ENCODE data around the gene CYSLTR2. TPM values are rescaled to one million over a fixed set of nuclear protein-coding genes. Genes with fewer than 3 reads are reported as not detected.

CYSLTR2 gene
- total RNA-seq, 4 donors from 2014 or later: 0.54 to 3.0 (median 1.3) TPM

DNA sequence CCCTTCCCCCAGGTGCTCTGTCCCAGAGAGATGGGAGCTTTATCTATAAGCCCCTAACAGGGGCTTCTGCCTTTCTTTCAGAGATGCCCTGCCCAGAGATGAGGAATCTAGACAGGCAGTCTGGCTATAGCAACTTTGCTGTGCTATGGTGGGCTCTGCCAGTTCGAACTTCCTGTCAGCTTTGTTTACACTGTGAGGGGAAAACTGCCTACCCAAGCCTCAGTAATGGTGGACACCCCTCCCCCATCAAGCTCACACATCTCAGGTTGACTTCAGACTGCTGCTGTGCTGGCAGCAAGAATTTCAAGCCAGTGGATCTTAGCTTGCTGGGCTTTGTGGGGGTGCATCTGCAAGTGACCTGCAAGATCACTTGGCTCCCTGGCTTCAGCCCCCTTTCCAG lies 21.5 kb downstream of the CYSLTR2 start:
- H3K4me1 ChIP-seq: no peaks in the 10 kb centered on the region

DNA sequence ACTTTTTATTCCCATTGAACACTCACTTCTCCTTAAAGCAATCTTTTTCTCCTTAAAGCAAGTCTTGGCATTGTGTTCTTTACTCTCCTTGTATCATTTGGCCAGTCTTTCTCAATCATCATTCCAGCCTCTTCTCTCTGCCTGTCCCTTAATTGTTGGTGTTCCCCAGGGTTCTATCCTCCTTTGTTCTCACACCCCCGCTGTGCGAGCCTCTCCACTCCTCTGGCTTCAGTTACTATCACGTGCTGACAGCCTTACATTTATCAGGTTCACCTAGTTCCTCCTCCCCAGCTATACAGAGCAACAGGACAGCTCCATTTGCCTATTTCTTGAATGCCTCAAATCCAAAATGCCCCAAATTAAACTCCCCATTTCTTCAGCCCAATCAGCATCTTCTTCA lies 24.6 kb downstream of the CYSLTR2 start:
- WGBS, 2 donors: 69 to 79% methylated on average over 3 of the region's 3 CpGs
- Histone ChIP-seq H3K27me3 (no peaks in the 10 kb centered on the region), H3K4me3 (replicated peaks in 1 of 3) (no peak overlapping the region), H3K4me1 (no peaks in the 10 kb centered on the region), H3K36me3 (no peaks in the 10 kb centered on the region), H3K27ac (no peak overlapping the region), H3K9me3 (no peaks in the 10 kb centered on the region)
- no peak for TF ChIP-seq POLR2A (IDR thresholded peaks at IDR 0.05)
- TF ChIP-seq, protein P1, sequence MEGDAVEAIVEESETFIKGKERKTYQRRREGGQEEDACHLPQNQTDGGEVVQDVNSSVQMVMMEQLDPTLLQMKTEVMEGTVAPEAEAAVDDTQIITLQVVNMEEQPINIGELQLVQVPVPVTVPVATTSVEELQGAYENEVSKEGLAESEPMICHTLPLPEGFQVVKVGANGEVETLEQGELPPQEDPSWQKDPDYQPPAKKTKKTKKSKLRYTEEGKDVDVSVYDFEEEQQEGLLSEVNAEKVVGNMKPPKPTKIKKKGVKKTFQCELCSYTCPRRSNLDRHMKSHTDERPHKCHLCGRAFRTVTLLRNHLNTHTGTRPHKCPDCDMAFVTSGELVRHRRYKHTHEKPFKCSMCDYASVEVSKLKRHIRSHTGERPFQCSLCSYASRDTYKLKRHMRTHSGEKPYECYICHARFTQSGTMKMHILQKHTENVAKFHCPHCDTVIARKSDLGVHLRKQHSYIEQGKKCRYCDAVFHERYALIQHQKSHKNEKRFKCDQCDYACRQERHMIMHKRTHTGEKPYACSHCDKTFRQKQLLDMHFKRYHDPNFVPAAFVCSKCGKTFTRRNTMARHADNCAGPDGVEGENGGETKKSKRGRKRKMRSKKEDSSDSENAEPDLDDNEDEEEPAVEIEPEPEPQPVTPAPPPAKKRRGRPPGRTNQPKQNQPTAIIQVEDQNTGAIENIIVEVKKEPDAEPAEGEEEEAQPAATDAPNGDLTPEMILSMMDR (IDR thresholded peaks at IDR 0.05): no peak
- intact Hi-C loops (cut with DNase I): no loop called here
- no peak for DNase-seq

More for the DNA sequence above, 21.5 kb downstream of the CYSLTR2 start:
- intact Hi-C loops (cut with DNase I): no loop called here
- Histone ChIP-seq H3K27ac (no peak overlapping the region), H3K9me3 (no peaks in the 10 kb centered on the region), H3K27me3 (no peaks in the 10 kb centered on the region), H3K4me3 (replicated peaks in 1 of 3) (no peak overlapping the region), H3K36me3 (no peaks in the 10 kb centered on the region)
- no peak for DNase-seq
- TF ChIP-seq POLR2A (IDR thresholded peaks at IDR 0.05): no peak
- TF ChIP-seq, protein P1 (IDR thresholded peaks at IDR 0.05): no peak
- WGBS, 2 donors: 71% methylated on average over 1 of the region's 1 CpG; no CpG with 5 or more reads in 1 of the 2 donors

DNA sequence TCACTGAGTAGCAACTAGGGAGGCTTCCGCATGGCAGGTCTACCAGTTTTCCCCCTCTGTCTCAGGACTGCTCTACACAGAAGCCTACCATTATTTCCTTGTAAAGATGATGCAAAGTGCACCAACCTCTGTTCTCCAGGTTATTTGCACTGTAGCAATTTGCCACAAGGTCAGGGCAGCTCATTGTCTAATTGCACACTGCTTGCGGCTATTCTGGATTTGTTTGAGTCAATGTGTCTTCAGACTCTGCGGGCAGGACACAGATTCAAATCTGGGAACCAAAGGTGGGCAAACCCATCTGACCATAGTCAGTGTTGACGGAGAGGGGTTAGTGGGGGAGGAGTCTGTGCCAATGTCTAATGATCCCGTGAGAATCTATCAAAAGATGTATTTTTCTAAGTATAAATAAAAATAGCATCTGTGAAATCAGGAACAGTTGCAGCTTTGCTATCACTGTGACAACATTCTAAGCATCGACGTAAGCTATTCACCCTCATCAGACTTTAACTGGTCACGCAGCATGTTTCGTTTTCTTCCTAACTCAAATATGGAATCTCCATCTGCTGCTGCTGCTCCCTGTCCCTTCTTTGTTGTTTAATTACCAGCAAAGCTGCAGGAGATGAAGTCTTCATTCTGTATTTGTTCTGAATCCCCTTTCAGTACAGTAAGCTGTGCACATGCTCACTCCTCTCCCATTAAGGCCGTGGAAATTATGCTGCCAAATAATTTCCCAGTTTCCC lies 26.4 kb downstream of the CYSLTR2 start:
- Histone ChIP-seq H3K36me3 (no peaks in the 10 kb centered on the region), H3K27ac (no peak overlapping the region), H3K9me3 (no peaks in the 10 kb centered on the region), H3K4me3 (replicated peaks in 1 of 3) (no peak overlapping the region), H3K27me3 (no peaks in the 10 kb centered on the region), H3K4me1 (no peaks in the 10 kb centered on the region)
- TF ChIP-seq POLR2A (IDR thresholded peaks at IDR 0.05): no peak
- TF ChIP-seq, protein P1 (IDR thresholded peaks at IDR 0.05): no peak
- no peak for DNase-seq
- WGBS, 2 donors: 90 to 92% methylated on average over 10 of the region's 10 CpGs
- intact Hi-C loops (cut with DNase I): no loop called here

DNA sequence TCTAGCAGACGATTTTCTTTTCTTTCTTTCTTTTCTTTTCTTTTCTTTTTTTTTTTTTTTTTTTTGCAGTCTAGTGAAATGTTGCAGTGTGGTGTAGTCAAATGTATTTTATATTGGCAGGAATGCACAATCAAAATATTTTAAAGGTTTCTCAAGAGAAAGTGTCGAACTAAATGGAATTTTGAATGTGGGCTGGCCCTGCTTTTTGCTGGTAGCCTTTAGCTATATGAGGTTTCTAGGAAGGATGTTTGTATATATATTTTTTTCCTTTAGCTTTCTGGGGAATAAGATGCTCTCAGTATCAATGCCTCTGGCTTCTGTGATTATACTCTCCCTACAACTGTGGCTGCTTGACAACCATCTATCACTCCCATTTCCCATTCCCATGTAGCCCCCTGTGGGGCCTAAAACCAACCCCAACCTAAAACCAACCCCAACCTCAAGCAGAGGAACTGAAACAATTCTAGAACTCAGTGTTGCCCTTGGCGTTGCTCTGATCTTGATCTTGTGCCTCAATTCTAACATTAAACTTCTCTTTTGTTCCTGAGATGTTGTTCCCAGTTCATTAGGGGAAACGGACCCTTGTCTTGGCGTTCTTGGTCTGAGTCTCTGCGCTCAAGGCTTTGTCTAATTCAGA lies 27.1 kb downstream of the CYSLTR2 start:
- Histone ChIP-seq H3K36me3 (no peaks in the 10 kb centered on the region), H3K27me3 (no peaks in the 10 kb centered on the region), H3K27ac (no peak overlapping the region), H3K4me3 (replicated peaks in 1 of 3) (no peak overlapping the region), H3K9me3 (no peaks in the 10 kb centered on the region), H3K4me1 (no peaks in the 10 kb centered on the region)
- DNase-seq: no peak
- 85% methylated on average over 6 of the region's 6 CpGs for WGBS, 2 donors
- TF ChIP-seq POLR2A (IDR thresholded peaks at IDR 0.05): no peak
- TF ChIP-seq, protein P1 (IDR thresholded peaks at IDR 0.05): no peak
- intact Hi-C loops (cut with DNase I): no loop called here

DNA sequence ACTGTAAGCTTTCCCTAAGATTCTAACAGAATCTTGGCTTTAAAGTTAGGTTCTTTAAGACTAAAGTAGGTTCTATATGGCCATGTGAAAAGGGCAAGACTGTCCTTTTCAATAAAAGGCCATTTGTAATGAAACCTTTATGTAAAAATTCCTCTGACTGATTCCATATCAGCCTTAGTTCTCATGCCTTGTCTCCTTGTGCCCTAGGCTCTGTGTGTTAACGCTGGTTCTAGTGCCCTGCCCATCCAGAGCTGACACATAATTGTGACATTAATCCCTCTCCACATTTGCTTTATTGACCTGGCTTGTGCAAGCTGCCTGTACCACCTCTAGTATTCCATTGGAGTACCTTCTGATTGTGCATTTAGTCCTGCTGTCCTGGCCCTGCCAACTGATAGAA lies 28.2 kb downstream of the CYSLTR2 start:
- no peaks in the 10 kb centered on the region for H3K4me1 ChIP-seq
- intact Hi-C loops (cut with DNase I): no loop called here
- no peak for DNase-seq
- H3K27me3 ChIP-seq: no peaks in the 10 kb centered on the region
- no peaks in the 10 kb centered on the region for H3K9me3 ChIP-seq
- no peaks in the 10 kb centered on the region for H3K36me3 ChIP-seq
- TF ChIP-seq POLR2A (IDR thresholded peaks at IDR 0.05): no peak
- TF ChIP-seq, protein P1 (IDR thresholded peaks at IDR 0.05): no peak
- no peak overlapping the region for H3K4me3 ChIP-seq (replicated peaks in 1 of 3)
- 79 to 85% methylated on average over 1 of the region's 1 CpG for WGBS, 2 donors
- no peak overlapping the region for H3K27ac ChIP-seq
